Osteocyte (in vitro differentiated cells): ENCODE data around the gene TEC. TPM values are rescaled to one million over a fixed set of nuclear protein-coding genes. Genes with fewer than 3 reads are reported as not detected.

Experiments used
- DNase-seq: peaks from one replicate; pipeline ENCODE4 v3.0.0; 2021; ENCODE audit warnings: mixed read lengths; ENCODE audit not compliant: unreplicated experiment; ENCODE audit errors: extremely low spot score
- H3K27ac Mint-ChIP-seq: one replicate; pipeline ENCODE4 v1.8.0; 2021; ENCODE audit warnings: mild to moderate bottlenecking, mixed read lengths; ENCODE audit not compliant: unreplicated experiment
- H3K27me3 Mint-ChIP-seq: one replicate; pipeline ENCODE4 v1.8.0; 2021; ENCODE audit warnings: mixed read lengths; ENCODE audit not compliant: unreplicated experiment
- H3K36me3 Mint-ChIP-seq: one replicate; pipeline ENCODE4 v1.8.0; 2021; ENCODE audit warnings: mixed read lengths; ENCODE audit not compliant: unreplicated experiment
- H3K4me1 Mint-ChIP-seq: one replicate; pipeline ENCODE4 v1.8.0; 2021; ENCODE audit warnings: mixed read lengths; ENCODE audit not compliant: unreplicated experiment
- H3K4me3 Mint-ChIP-seq: one replicate; pipeline ENCODE4 v1.8.0; 2021; ENCODE audit warnings: mild to moderate bottlenecking, moderate library complexity, mixed read lengths; ENCODE audit not compliant: unreplicated experiment
- H3K9me3 Mint-ChIP-seq: one replicate; pipeline ENCODE4 v1.8.0; 2021; ENCODE audit warnings: mixed read lengths; ENCODE audit not compliant: unreplicated experiment
- total RNA-seq: library from RNA; stranded (reverse); gene quantifications from 2 replicates; pipeline ENCODE4 v1.2.1, GENCODE V29; 2021
- TF ChIP-seq, protein P1 (sequence below): fragments of 200-600 bp; sonication (generic); IDR thresholded peaks from 2 replicates; pipeline ENCODE4 v1.5.0; 2021; ENCODE audit warnings: antibody characterized with exemption, mild to moderate bottlenecking, moderate library complexity

The TEC gene
- total RNA-seq, 1 donor from 2014 or later = not detected

DNA sequence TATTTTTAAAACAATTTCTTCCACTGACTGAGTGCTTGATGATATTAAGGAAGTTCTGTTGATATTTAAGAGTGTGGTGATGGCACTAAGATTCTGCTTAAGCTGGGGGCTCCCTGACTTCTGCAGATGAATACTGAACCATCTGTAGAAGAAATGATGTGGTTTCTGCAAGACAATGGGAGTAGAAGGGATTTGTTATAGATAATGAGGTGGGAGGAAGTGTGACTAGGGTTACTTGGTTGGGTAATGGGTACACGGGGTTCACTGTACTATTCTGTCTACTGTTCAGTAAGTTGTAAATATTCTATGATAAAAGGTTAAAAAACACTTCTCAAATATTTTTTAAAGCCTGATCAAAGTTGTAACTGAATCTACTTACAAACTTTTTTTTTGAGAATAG is 74.7 kb downstream of the TEC start:
- Mint-ChIP-seq H3K36me3 (no peaks in the 10 kb centered on the region), H3K27ac (no peak overlapping the region), H3K27me3 (peaks cover 51% of the 10 kb centered on the region), H3K9me3 (no peaks in the 10 kb centered on the region), H3K4me3 (no peak overlapping the region), H3K4me1 (peaks cover 6% of the 10 kb centered on the region)
- TF ChIP-seq, protein P1, sequence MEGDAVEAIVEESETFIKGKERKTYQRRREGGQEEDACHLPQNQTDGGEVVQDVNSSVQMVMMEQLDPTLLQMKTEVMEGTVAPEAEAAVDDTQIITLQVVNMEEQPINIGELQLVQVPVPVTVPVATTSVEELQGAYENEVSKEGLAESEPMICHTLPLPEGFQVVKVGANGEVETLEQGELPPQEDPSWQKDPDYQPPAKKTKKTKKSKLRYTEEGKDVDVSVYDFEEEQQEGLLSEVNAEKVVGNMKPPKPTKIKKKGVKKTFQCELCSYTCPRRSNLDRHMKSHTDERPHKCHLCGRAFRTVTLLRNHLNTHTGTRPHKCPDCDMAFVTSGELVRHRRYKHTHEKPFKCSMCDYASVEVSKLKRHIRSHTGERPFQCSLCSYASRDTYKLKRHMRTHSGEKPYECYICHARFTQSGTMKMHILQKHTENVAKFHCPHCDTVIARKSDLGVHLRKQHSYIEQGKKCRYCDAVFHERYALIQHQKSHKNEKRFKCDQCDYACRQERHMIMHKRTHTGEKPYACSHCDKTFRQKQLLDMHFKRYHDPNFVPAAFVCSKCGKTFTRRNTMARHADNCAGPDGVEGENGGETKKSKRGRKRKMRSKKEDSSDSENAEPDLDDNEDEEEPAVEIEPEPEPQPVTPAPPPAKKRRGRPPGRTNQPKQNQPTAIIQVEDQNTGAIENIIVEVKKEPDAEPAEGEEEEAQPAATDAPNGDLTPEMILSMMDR = no peak
- DNase-seq = no peak

DNA sequence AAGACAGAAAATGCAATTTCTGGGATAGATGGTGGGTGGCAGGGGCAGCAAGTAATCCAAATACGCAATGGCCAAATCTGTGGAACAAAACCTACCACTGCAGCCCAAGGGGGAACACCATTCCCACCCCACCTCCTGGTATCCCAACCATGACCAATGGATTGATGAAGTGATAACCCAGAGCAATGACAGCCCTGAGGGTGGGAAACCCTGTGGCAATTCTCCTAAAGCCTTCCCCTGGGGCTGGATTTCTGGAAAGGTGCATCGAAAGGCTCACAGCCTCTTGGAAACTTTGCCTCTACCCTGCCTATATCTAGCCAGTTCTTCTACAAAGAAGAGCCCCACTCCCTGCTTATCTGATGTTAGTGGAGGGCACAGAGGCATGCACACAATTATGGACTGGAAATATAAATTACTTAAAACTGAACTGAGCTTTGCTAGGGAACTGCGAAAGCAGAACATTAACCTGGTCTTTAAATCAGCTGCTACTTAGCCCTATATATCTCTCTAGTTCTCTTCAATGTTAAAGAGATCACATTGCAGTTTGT is 75.6 kb downstream of the TEC start:
- no peak for DNase-seq
- Mint-ChIP-seq H3K4me1 (peaks cover 6% of the 10 kb centered on the region), H3K27me3 (peaks cover 55% of the 10 kb centered on the region), H3K36me3 (no peaks in the 10 kb centered on the region), H3K9me3 (no peaks in the 10 kb centered on the region), H3K4me3 (no peak overlapping the region), H3K27ac (no peak overlapping the region)
- TF ChIP-seq, protein P1 = no peak

DNA sequence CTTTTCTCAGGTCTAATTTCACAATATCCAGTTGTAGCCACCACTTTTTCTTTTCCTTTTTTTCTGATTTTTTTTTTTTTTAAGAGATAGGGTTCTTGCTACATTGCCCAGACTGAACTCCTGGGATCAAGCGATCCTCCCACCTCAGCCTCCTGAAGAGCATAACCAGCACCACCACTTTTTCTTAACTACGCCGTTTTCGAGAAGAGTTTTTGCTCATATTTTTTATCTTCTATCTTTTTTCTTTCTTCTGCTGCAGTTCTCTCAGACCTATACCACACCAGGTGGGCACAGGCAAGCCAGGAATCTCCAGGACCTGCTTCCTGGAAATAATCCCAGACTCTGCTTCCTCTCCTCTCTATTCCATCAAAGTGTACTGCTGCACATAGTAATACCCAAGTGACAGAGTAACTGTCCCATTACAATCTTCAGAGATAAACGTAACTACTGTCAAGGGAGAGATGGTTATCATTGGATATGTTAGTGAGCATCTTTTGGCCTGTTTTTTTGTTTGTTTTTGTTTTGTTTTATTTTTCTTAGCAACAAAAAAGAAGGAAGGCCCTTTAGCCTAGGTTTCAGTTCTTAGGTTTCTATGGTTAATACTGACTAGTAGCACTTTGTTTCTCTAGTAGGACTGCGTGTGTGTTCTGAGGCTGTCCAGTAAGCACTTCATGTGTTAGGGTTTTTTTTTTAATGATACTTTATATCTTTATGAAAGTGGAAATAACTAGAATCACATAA is 76.4 kb downstream of the TEC start:
- Mint-ChIP-seq H3K27ac (no peak overlapping the region), H3K4me1 (peaks cover 6% of the 10 kb centered on the region), H3K9me3 (no peaks in the 10 kb centered on the region), H3K27me3 (peaks cover 53% of the 10 kb centered on the region), H3K36me3 (no peaks in the 10 kb centered on the region), H3K4me3 (no peak overlapping the region)
- TF ChIP-seq, protein P1 = no peak
- no peak for DNase-seq

DNA sequence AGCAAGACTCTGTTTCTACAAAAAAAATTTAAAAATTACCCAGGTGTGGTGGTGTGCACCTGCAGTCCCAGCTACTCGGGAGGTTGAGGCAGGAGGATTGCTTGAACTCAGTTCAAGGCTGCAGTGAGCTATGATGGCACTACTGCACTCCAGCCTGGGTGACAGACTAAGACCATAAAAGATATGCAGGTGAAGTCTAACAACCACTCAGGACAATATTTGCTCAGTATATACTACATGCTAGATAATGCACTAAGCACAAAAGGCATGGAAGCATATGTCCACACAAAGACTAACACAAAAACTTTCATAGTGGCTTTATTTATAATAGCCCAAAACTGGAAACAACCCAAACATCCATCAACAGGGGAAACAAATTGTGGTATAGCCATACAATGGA is 77.9 kb downstream of the TEC start:
- Mint-ChIP-seq H3K4me3 (no peak overlapping the region), H3K27me3 (peaks cover 52% of the 10 kb centered on the region), H3K9me3 (no peaks in the 10 kb centered on the region), H3K36me3 (no peaks in the 10 kb centered on the region), H3K27ac (no peak overlapping the region), H3K4me1 (peaks cover 6% of the 10 kb centered on the region)
- DNase-seq = no peak
- TF ChIP-seq, protein P1 = no peak

DNA sequence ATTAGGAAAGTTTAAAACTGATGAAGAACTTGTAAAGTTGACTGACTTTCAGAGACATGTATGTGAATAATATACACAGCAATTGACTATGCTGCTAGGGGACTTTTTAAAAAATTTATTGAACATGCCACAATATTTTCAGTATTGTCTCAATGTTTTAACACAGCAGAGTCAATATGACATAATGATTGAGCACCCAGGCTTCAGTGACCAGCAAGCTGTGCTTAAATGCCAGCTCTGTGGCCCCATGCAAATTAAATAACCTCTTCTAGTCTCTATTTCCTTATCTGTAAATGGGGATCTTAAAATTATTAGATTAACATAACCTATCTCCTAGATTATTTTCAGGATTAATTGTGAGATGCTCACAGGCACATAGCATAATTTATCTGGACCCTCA is 78.8 kb downstream of the TEC start:
- peaks cover 5% of the 10 kb centered on the region for H3K4me1 Mint-ChIP-seq
- no peaks in the 10 kb centered on the region for H3K9me3 Mint-ChIP-seq
- H3K4me3 Mint-ChIP-seq = no peak overlapping the region
- DNase-seq = no peak
- TF ChIP-seq, protein P1 = no peak
- no peak overlapping the region for H3K27ac Mint-ChIP-seq
- no peaks in the 10 kb centered on the region for H3K36me3 Mint-ChIP-seq
- H3K27me3 Mint-ChIP-seq = peaks cover 44% of the 10 kb centered on the region
